Karpas-422 (cell line): ENCODE data around the gene CES5A. TPM values are rescaled to one million over a fixed set of nuclear protein-coding genes. Genes with fewer than 3 reads are reported as not detected.
"Not testable (repeated sequence)": the region's sequence is repeated elsewhere in the genome, so short reads cannot be mapped to it uniquely, and the experiment has no call there.

ENCODE experiments used
- DNase-seq: peaks from one replicate; pipeline ENCODE4 v3.0.0-alpha.2; 2015
- H2AFZ ChIP-seq: fragments of 200-600 bp; sonication (generic); 2 replicates; pipeline ENCODE4 v1.6.1; 2014; ENCODE audit warnings: antibody characterized with exemption, low read length, mixed read lengths
- H3K27ac ChIP-seq: fragments of 200-600 bp; sonication (generic); 2 replicates; pipeline ENCODE4 v1.5.1; 2014; ENCODE audit warnings: mild to moderate bottlenecking, low read length, moderate library complexity
- H3K27me3 ChIP-seq: fragments of 200-600 bp; sonication (generic); 2 replicates; pipeline ENCODE4 v1.6.1; 2014; ENCODE audit warnings: low read length, mixed read lengths
- H3K36me3 ChIP-seq: fragments of 200-600 bp; sonication (generic); 2 replicates; pipeline ENCODE4 v1.6.1; 2014; ENCODE audit warnings: low read length, mixed read lengths; ENCODE audit not compliant: insufficient read depth
- H3K4me1 ChIP-seq: fragments of 200-600 bp; sonication (generic); 2 replicates; pipeline ENCODE4 v1.6.1; 2014; ENCODE audit warnings: mild to moderate bottlenecking, low read length, mixed read lengths
- H3K4me2 ChIP-seq: fragments of 200-600 bp; sonication (generic); 2 replicates; pipeline ENCODE4 v1.6.1; 2014; ENCODE audit warnings: low read length, low read depth, mild to moderate bottlenecking; ENCODE audit not compliant: poor library complexity, severe bottlenecking
- H3K4me3 ChIP-seq: fragments of 200-600 bp; sonication (generic); 2 replicates; pipeline ENCODE4 v1.5.1; 2014; ENCODE audit warnings: mild to moderate bottlenecking, antibody characterized with exemption, low read length, mixed read lengths
- H3K79me2 ChIP-seq: fragments of 200-600 bp; sonication (generic); 2 replicates; pipeline ENCODE4 v1.6.1; 2014; ENCODE audit warnings: mild to moderate bottlenecking, low read length, mixed read lengths
- H3K9ac ChIP-seq: fragments of 200-600 bp; sonication (generic); 2 replicates; pipeline ENCODE4 v1.6.0; 2014; ENCODE audit warnings: low read length
- H3K9me2 ChIP-seq: fragments of 200-600 bp; sonication (generic), shearing (Covaris generic); replicated peaks from 2 replicates; pipeline ENCODE4 v1.6.0; 2014; ENCODE audit warnings: mild to moderate bottlenecking, low read length, moderate library complexity; ENCODE audit not compliant: insufficient read depth
- H3K9me3 ChIP-seq: fragments of 300-700, 200-600 bp; sonication (generic); 2 replicates; pipeline ENCODE4 v1.6.1; 2014; ENCODE audit warnings: low read length, mixed read lengths
- H4K20me1 ChIP-seq: fragments of 200-600 bp; sonication (generic); 2 replicates; pipeline ENCODE4 v1.6.1; 2014; ENCODE audit warnings: mild to moderate bottlenecking, antibody characterized with exemption, low read length, low read depth; ENCODE audit not compliant: insufficient read depth
- total RNA-seq: library from RNA; depleted of rRNA; stranded (reverse); fragments of >200 nt; shearing (Covaris generic); gene quantifications from 2 replicates; pipeline ENCODE4 v1.2.3, GENCODE V29; 2014; ENCODE audit warnings: low replicate concordance; rRNA removed

The CES5A gene
- total RNA-seq, 1 experiment from 2014 or later: not detected

- Histone ChIP-seq H4K20me1 (no peaks in the 10 kb centered on the region), H3K27me3 (no peaks in the 10 kb centered on the region), H3K4me1 (no peaks in the 10 kb centered on the region), H3K4me3 (no peak overlapping the region), H3K79me2 (no peaks in the 10 kb centered on the region), H3K9ac (no peak overlapping the region), H3K9me3 (no peaks in the 10 kb centered on the region), H3K36me3 (no peaks in the 10 kb centered on the region), H3K27ac (no peak overlapping the region), H3K9me2 (no peaks in the 10 kb centered on the region), H3K4me2 (no peak overlapping the region), H2AFZ (no peak overlapping the region)
- DNase-seq: no peak
Observed at GRCh38 chr16:55810451-55810961, 64.7 kb downstream of the CES5A start.

- Histone ChIP-seq H3K9me3 (no peaks in the 10 kb centered on the region), H3K4me2 (no peak overlapping the region), H3K4me3 (no peak overlapping the region), H3K27me3 (no peaks in the 10 kb centered on the region), H3K9ac (no peak overlapping the region), H2AFZ (no peak overlapping the region), H3K36me3 (no peaks in the 10 kb centered on the region), H3K79me2 (no peaks in the 10 kb centered on the region), H3K27ac (no peak overlapping the region), H3K4me1 (no peaks in the 10 kb centered on the region), H3K9me2 (no peaks in the 10 kb centered on the region), H4K20me1 (no peaks in the 10 kb centered on the region)
- DNase-seq: no peak
Observed at GRCh38 chr16:55809851-55810250, 65.3 kb downstream of the CES5A start.

- H4K20me1 ChIP-seq: no peaks in the 10 kb centered on the region
- no peak overlapping the region for H2AFZ ChIP-seq
- no peak overlapping the region for H3K4me2 ChIP-seq
- H3K4me3 ChIP-seq: no peak overlapping the region
- no peaks in the 10 kb centered on the region for H3K27me3 ChIP-seq
- H3K36me3 ChIP-seq: no peaks in the 10 kb centered on the region
- no peak for DNase-seq
- H3K9ac ChIP-seq: no peak overlapping the region
- H3K4me1 ChIP-seq: no peaks in the 10 kb centered on the region
- no peaks in the 10 kb centered on the region for H3K79me2 ChIP-seq
- H3K9me2 ChIP-seq: no peaks in the 10 kb centered on the region
- no peaks in the 10 kb centered on the region for H3K9me3 ChIP-seq
- no peak overlapping the region for H3K27ac ChIP-seq
Observed at GRCh38 chr16:55809386-55809785, 65.8 kb downstream of the CES5A start.

GRCh38 chr16:55808286-55808685 lies 66.9 kb downstream of the CES5A start:
- H3K27me3 ChIP-seq, H3K9me2 ChIP-seq, H3K4me2 ChIP-seq, H3K4me3 ChIP-seq, H3K27ac ChIP-seq, H3K9ac ChIP-seq, H3K36me3 ChIP-seq, H3K9me3 ChIP-seq, DNase-seq, H3K79me2 ChIP-seq, H4K20me1 ChIP-seq, H3K4me1 ChIP-seq, H2AFZ ChIP-seq: not testable (repeated sequence)

GRCh38 chr16:55805104-55805503 lies 70.1 kb downstream of the CES5A start:
- not testable (repeated sequence) for H3K9me3 ChIP-seq, H3K4me3 ChIP-seq, H4K20me1 ChIP-seq, DNase-seq, H3K4me2 ChIP-seq, H2AFZ ChIP-seq, H3K9ac ChIP-seq, H3K36me3 ChIP-seq, H3K27me3 ChIP-seq, H3K9me2 ChIP-seq, H3K27ac ChIP-seq, H3K79me2 ChIP-seq, H3K4me1 ChIP-seq

- H3K36me3 ChIP-seq, DNase-seq, H4K20me1 ChIP-seq, H3K9me2 ChIP-seq, H3K4me3 ChIP-seq, H3K4me2 ChIP-seq, H2AFZ ChIP-seq, H3K9me3 ChIP-seq, H3K27ac ChIP-seq, H3K79me2 ChIP-seq, H3K27me3 ChIP-seq, H3K4me1 ChIP-seq, H3K9ac ChIP-seq: not testable (repeated sequence)
Observed at GRCh38 chr16:55803681-55804080, 71.5 kb downstream of the CES5A start.

Other genes with a start within 250 kb of the CES5A start
- gene SLC6A2, start 219.4 kb downstream of the CES5A start, total RNA-seq: not detected in 2 replicates
- not detected in 2 replicates for gene CES1, start 42.3 kb downstream of the CES5A start, total RNA-seq